IPS-20b (cell line): Measurements from ENCODE around the gene SYNDIG1.

Source experiments
- H3K27ac ChIP-seq: one replicate; pipeline ENCODE4 v1.5.1; 2013; ENCODE audit warnings: low read length
- H3K27me3 ChIP-seq: 2 replicates; pipeline ENCODE4 v1.6.1; 2013; ENCODE audit warnings: mild to moderate bottlenecking, low read length, inconsistent platforms; ENCODE audit not compliant: insufficient read depth
- H3K36me3 ChIP-seq: 2 replicates; pipeline ENCODE4 v1.6.1; 2013; ENCODE audit warnings: low read depth, mild to moderate bottlenecking, inconsistent platforms, low read length, moderate library complexity; ENCODE audit not compliant: insufficient read depth
- H3K4me1 ChIP-seq: 2 replicates; pipeline ENCODE4 v1.6.1; 2013; ENCODE audit warnings: mild to moderate bottlenecking, control low read depth, inconsistent platforms, low read length, moderate library complexity; ENCODE audit not compliant: insufficient read depth
- H3K4me3 ChIP-seq: 2 replicates; pipeline ENCODE4 v1.5.1; 2013; ENCODE audit warnings: mild to moderate bottlenecking, low read length, inconsistent platforms
- H3K9ac ChIP-seq: 2 replicates; pipeline ENCODE4 v1.6.1; 2013; ENCODE audit warnings: low read depth, mild to moderate bottlenecking, inconsistent platforms, low read length, moderate library complexity
- H3K9me3 ChIP-seq: 2 replicates; pipeline ENCODE4 v1.6.1; 2013; ENCODE audit warnings: mild to moderate bottlenecking, low read depth, low read length, inconsistent platforms; ENCODE audit not compliant: insufficient read depth

SYNDIG1 gene

GRCh38 chr20:24489193-24489592 is 19.8 kb downstream of the SYNDIG1 start:
- H3K27ac ChIP-seq = no peak overlapping the region
- H3K4me3 ChIP-seq = no peak overlapping the region
- no peak overlapping the region for H3K9ac ChIP-seq
- no peaks in the 10 kb centered on the region for H3K27me3 ChIP-seq
- H3K36me3 ChIP-seq = peaks cover 17% of the 10 kb centered on the region; the same call in 1 of the 2 replicates
- H3K4me1 ChIP-seq = peaks cover 15% of the 10 kb centered on the region; the same call in 1 of the 2 replicates
- H3K9me3 ChIP-seq = no peaks in the 10 kb centered on the region

- Histone ChIP-seq H3K4me3 (no peak overlapping the region), H3K27me3 (no peaks in the 10 kb centered on the region), H3K27ac (no peak overlapping the region), H3K9me3 (no peaks in the 10 kb centered on the region), H3K36me3 (peaks cover 17% of the 10 kb centered on the region; the same call in 1 of the 2 replicates), H3K4me1 (peaks cover 13% of the 10 kb centered on the region; the same call in 1 of the 2 replicates), H3K9ac (no peak overlapping the region)
These were observed 20.3 kb downstream of the SYNDIG1 start for GRCh38 chr20:24489631-24490260.

GRCh38 chr20:24490598-24490997 is 21.2 kb downstream of the SYNDIG1 start:
- no peaks in the 10 kb centered on the region for H3K27me3 ChIP-seq
- H3K27ac ChIP-seq = no peak overlapping the region

GRCh38 chr20:24491041-24491756 is 21.8 kb downstream of the SYNDIG1 start:
- H3K36me3 ChIP-seq = peaks cover 17% of the 10 kb centered on the region; the same call in 1 of the 2 replicates
- peaks cover 13% of the 10 kb centered on the region; the same call in 1 of the 2 replicates for H3K4me1 ChIP-seq
- no peak overlapping the region; the same call in 1 of the 2 replicates for H3K9ac ChIP-seq
- no peaks in the 10 kb centered on the region for H3K27me3 ChIP-seq
- no peak overlapping the region for H3K27ac ChIP-seq
- no peaks in the 10 kb centered on the region for H3K9me3 ChIP-seq
- no peak overlapping the region for H3K4me3 ChIP-seq

More at GRCh38 chr20:24490598-24490997, 21.2 kb downstream of the SYNDIG1 start:
- peaks cover 13% of the 10 kb centered on the region; the same call in 1 of the 2 replicates for H3K4me1 ChIP-seq
- H3K36me3 ChIP-seq = peaks cover 17% of the 10 kb centered on the region; the same call in 1 of the 2 replicates
- no peak overlapping the region for H3K4me3 ChIP-seq
- H3K9me3 ChIP-seq = no peaks in the 10 kb centered on the region
- no peak overlapping the region for H3K9ac ChIP-seq

GRCh38 chr20:24492031-24492607 is 22.7 kb downstream of the SYNDIG1 start:
- Histone ChIP-seq H3K4me1 (peaks cover 13% of the 10 kb centered on the region; the same call in 1 of the 2 replicates), H3K9me3 (no peaks in the 10 kb centered on the region), H3K27me3 (no peaks in the 10 kb centered on the region), H3K4me3 (peak overlapping the region; percentile 47; the same call in 1 of the 2 replicates), H3K27ac (no peak overlapping the region), H3K9ac (peak overlapping the region; percentile 56; the same call in 1 of the 2 replicates), H3K36me3 (peaks cover 17% of the 10 kb centered on the region; the same call in 1 of the 2 replicates)

GRCh38 chr20:24492698-24493097 is 23.3 kb downstream of the SYNDIG1 start:
- Histone ChIP-seq H3K27me3 (no peaks in the 10 kb centered on the region), H3K36me3 (peaks cover 17% of the 10 kb centered on the region; the same call in 1 of the 2 replicates), H3K27ac (no peak overlapping the region), H3K9me3 (no peaks in the 10 kb centered on the region), H3K4me1 (peaks cover 13% of the 10 kb centered on the region; the same call in 1 of the 2 replicates), H3K4me3 (peak overlapping the region; percentile 0; the same call in 1 of the 2 replicates), H3K9ac (no peak overlapping the region)

GRCh38 chr20:24493181-24493580 is 23.8 kb downstream of the SYNDIG1 start:
- H3K9me3 ChIP-seq = no peaks in the 10 kb centered on the region
- H3K27ac ChIP-seq = no peak overlapping the region
- H3K4me1 ChIP-seq = peaks cover 13% of the 10 kb centered on the region; the same call in 1 of the 2 replicates
- H3K27me3 ChIP-seq = no peaks in the 10 kb centered on the region
- H3K36me3 ChIP-seq = peaks cover 14% of the 10 kb centered on the region; the same call in 1 of the 2 replicates
- no peak overlapping the region for H3K9ac ChIP-seq
- no peak overlapping the region for H3K4me3 ChIP-seq

GRCh38 chr20:24493661-24494459 is 24.4 kb downstream of the SYNDIG1 start:
- Histone ChIP-seq H3K9ac (no peak overlapping the region), H3K4me1 (peaks cover 13% of the 10 kb centered on the region; the same call in 1 of the 2 replicates), H3K27me3 (no peaks in the 10 kb centered on the region), H3K9me3 (no peaks in the 10 kb centered on the region), H3K4me3 (no peak overlapping the region), H3K36me3 (peaks cover 7% of the 10 kb centered on the region; the same call in 1 of the 2 replicates), H3K27ac (no peak overlapping the region)

GRCh38 chr20:24494460-24494920 is 25.1 kb downstream of the SYNDIG1 start:
- Histone ChIP-seq H3K27me3 (no peaks in the 10 kb centered on the region), H3K36me3 (0 out of 2 replicates have a peak, but pooled peaks cover under 1% of the 10 kb centered on the region), H3K27ac (no peak overlapping the region), H3K4me1 (peaks cover 13% of the 10 kb centered on the region; the same call in 1 of the 2 replicates), H3K9me3 (no peaks in the 10 kb centered on the region), H3K9ac (no peak overlapping the region), H3K4me3 (no peak overlapping the region)

GRCh38 chr20:24495266-24495665 is 25.8 kb downstream of the SYNDIG1 start:
- no peak overlapping the region for H3K27ac ChIP-seq
- H3K27me3 ChIP-seq = no peaks in the 10 kb centered on the region
- H3K4me1 ChIP-seq = peaks cover 13% of the 10 kb centered on the region; the same call in 1 of the 2 replicates
- no peak overlapping the region for H3K9ac ChIP-seq
- no peaks in the 10 kb centered on the region for H3K9me3 ChIP-seq
- H3K36me3 ChIP-seq = no peaks in the 10 kb centered on the region
- H3K4me3 ChIP-seq = no peak overlapping the region

GRCh38 chr20:24497851-24498250 is 28.4 kb downstream of the SYNDIG1 start:
- Histone ChIP-seq H3K27me3 (no peaks in the 10 kb centered on the region), H3K4me1 (peaks cover 3% of the 10 kb centered on the region; the same call in 1 of the 2 replicates), H3K9me3 (no peaks in the 10 kb centered on the region), H3K36me3 (no peaks in the 10 kb centered on the region), H3K27ac (no peak overlapping the region), H3K9ac (no peak overlapping the region), H3K4me3 (no peak overlapping the region)
